Astrocyte (in vitro differentiated cells and primary cell): ENCODE results near the gene ZNF681.

Experiments used
- EZH2 ChIP-seq: IDR thresholded peaks from 2 replicates; pipeline ENCODE4 v1.6.1; 2012; ENCODE audit warnings: mild to moderate bottlenecking, low read length, inconsistent platforms; ENCODE audit not compliant: insufficient read depth
- TF ChIP-seq, protein P1 (sequence below): IDR thresholded peaks from 2 replicates; pipeline ENCODE4 v1.5.1; 2011; ENCODE audit warnings: low read depth, mild to moderate bottlenecking, inconsistent platforms, low read length, moderate library complexity; ENCODE audit not compliant: insufficient read depth

DNA sequence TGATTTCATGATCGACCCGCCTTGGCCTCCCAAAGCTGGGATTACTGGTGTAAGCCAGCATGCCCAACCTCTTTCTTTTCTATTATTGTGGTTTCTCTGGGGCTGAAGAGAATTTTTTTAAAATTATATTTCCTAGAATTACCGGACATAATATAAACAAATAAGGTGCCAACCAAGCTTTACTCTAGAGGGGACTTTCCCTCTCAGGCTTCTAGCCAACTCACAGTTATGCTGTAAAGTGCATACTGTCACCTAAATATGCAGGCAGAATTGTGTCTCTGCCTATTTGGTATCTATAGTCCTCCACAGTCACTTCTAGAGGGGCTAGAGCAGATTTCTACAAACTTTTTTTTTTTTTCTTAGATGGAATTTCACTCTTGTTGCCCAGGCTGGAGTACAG, 41.6 kb upstream of the ZNF681 start:
- no peak for TF ChIP-seq EZH2
- TF ChIP-seq, protein P1, sequence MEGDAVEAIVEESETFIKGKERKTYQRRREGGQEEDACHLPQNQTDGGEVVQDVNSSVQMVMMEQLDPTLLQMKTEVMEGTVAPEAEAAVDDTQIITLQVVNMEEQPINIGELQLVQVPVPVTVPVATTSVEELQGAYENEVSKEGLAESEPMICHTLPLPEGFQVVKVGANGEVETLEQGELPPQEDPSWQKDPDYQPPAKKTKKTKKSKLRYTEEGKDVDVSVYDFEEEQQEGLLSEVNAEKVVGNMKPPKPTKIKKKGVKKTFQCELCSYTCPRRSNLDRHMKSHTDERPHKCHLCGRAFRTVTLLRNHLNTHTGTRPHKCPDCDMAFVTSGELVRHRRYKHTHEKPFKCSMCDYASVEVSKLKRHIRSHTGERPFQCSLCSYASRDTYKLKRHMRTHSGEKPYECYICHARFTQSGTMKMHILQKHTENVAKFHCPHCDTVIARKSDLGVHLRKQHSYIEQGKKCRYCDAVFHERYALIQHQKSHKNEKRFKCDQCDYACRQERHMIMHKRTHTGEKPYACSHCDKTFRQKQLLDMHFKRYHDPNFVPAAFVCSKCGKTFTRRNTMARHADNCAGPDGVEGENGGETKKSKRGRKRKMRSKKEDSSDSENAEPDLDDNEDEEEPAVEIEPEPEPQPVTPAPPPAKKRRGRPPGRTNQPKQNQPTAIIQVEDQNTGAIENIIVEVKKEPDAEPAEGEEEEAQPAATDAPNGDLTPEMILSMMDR, result no peak
